ENCODE results near the gene CHAD.

- no peak for TF ChIP-seq CTCF (conservative IDR thresholded peaks at IDR 0.05; ENCODE audit: low read length)
- TF ChIP-seq EZH2phosphoT487 (IDR thresholded peaks at IDR 0.05; ENCODE audit: borderline replicate concordance, low read depth, low read length): no peak
These were observed 5.2 kb upstream of the CHAD start for GRCh38 chr17:50473901-50474300.
